GDM1 (cell line): Measurements from ENCODE around the gene ME1.
"Not testable (repeated sequence)": the region's sequence is repeated elsewhere in the genome, so short reads cannot be mapped to it uniquely, and the experiment has no call there.

ENCODE experiments used
- DNase-seq: peaks from one replicate; lab custom pipeline; 2025; lab: John Stamatoyannopoulos, UW

The ME1 gene

DNA sequence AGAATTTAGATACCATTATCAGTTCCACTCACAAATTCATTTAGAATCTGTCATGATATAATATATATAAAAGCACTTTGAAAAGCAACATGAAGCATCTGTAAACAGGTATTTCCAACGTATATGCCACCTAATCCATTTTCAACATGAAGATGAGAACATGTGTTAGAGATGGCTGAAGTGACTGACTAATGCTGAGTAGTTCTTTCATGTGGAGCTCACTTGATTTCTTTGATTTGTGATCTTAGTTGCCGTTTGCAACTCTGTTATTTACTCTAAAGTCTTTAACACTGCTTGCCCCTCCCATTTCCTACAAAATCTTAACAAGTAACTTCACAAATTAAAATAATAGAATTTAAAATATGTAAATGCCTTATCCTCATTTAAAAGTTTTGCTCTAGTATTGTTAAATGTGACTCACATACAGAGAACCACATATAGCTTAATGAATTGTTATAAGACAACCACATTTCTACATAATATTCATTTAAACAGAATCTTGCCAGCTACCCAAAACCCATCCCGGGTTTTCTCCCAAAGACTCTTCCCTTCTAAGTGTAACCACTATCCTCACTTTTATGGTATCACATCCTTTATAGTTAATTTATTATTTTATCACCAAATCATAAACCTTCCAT lies 78.3 kb downstream of the ME1 start:
- no peak for DNase-seq

DNA sequence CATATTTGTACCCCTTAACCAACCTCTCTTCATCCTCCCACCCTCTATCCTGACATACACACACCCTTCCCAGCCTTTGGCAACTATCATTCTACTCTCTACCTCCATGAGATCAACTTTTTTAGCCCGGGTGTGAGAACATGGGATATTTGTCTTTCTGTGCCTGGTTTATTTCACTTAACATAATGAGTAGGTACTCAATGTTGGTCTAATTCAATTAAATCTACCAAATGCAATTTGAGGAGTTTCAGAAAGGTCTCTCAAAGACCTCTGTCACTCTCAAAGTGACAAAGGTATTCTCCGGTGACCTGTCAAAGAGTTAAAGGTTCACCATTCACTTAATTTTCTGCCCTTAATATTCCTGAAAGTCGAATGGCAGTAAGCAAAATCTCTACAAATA lies 87.7 kb downstream of the ME1 start:
- DNase-seq: no peak

DNA sequence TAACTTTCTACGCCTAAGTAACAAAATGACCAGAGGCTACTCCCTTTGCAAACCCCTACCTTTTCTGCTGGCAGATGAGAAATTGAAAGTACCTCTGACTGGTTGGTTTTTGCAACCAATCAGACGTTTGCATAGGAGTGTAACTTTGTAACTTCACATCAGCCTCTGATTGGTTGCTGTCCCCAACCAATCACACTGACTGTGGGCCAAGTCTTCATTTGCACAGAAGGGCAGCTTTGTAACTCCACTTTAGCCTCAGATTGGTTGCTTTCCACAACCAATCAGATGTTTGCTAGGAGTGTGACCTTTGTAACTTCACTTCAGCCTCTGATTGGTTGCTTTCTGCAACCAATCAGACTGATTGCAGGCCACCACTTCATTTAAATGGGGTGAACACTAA lies 89.1 kb downstream of the ME1 start:
- no peak for DNase-seq

DNA sequence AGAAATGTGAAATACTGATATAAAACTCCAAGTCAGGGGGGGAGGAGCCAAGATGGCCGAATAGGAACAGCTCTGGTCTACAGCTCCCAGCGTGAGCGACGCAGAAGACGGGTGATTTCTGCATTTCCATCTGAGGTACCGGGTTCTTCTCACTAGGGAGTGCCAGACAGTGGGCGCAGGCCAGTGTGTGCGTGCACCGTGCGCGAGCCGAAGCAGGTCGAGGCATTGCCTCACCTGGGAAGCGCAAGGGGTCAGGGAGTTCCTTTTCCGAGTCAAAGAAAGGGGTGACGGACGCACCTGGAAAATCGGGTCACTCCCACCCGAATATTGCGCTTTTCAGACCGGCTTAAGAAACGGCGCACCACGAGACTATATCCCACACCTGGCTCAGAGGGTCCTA lies 96.9 kb downstream of the ME1 start:
- not testable (repeated sequence) for DNase-seq

DNA sequence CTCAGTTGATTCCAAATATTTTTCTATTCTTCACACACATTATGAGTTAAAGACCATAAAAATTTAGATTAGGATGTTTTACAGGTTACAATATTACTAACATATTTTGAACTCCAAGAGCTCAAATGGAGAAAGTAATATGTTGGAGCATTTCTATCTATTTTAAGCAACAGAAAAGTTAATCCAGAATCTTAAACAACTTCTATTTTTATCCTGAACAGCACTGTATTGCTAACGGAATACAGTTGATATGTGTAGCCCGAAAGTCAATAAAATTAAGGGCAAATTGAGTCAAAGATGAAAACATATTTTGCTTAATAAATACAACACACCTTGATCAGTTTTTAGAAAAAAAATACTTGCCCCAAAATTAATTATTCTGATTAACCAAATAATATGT lies 97.4 kb downstream of the ME1 start:
- no peak for DNase-seq

DNA sequence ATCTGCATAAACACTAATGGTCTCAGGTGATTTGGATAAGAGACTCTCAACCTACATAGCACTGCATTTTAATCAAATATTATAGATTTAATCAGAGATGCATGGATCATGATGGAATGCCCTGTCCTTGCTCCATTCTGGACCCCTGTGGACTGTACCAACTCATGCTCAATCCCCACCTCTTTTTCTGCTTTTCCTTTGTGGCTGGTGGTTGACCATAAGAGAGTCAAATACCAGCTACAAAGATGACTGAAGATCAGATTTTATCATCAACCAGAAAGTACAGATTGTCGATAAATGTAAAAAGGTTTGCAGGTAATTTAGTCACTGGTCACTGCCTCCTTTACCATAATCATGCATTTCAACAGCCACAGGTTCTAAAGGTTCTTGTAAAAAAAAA lies 116.2 kb downstream of the ME1 start:
- no peak for DNase-seq

DNA sequence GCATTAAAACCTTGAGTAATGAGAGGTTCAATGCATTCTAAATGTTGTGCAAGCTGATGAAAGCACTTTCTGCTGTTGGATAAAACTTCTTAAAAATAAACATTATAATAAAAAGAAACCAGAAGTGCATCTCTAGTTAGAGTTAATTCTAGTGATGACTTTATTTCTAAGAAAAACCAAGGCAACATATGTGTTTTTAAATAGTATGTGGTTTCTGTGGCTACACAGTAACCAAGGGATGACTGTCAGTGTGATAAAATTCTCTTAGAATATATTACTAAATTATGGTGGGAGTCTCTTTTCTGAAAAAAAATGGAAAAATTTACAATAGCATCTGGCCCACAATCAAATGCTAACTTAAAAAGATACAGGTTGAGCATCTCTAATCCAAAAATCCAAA lies 117.0 kb downstream of the ME1 start:
- no peak for DNase-seq

DNA sequence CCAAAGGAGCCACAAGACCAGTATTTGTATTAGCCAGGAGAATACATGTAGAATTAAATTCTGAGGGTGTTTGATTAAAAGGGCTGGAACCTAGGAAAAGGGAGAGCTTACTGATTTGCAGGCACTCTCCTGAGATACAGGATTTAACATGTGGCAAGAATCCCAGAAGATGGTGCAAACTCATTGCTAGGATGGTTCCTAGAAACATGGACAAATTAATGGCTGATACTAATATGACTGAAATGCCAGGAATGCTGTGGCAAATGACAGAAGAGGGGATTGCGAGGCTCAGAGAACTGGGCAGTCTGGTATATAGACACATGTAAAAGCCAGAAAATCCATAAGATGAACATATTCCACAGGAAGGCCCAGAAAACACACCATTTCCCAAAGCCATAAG lies 119.6 kb downstream of the ME1 start:
- no peak for DNase-seq

DNA sequence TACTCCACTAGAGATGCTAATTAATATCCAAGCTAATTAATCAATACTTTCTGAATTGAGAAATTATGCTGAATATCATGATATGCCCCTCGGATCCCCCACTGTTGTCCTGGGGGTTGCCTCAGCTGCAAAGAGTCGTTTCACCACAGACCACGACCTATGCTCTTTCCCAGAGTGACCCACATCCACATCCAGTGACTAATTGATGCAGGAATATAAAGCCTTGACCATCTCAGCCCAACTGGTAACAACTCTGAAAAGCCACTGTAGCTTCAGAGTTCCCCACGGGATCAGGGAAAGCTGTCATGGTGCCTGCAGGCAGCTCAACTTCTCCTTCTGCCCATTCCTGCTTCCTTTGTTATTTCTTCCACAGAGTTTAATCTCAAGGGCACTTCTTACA lies 120.8 kb downstream of the ME1 start:
- no peak for DNase-seq

DNA sequence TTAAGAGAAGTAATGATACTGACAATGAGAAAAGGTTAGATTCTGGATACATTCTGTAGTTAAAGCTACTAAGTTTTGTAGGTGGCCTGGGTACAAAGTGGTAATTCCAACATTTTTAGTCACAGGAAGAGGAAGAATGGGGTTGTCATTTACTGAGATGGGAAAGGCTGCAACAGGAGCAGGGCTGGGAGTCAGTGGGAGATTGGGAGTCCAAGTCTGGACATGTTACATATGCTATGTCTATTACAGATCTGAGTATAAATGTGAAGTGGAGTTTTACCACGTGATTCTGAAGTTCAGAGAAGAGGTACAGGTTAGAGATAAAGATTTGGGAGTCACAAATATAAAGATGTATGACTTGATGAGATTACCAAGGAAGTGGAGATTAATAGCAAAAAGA lies 121.5 kb downstream of the ME1 start:
- no peak for DNase-seq

DNA sequence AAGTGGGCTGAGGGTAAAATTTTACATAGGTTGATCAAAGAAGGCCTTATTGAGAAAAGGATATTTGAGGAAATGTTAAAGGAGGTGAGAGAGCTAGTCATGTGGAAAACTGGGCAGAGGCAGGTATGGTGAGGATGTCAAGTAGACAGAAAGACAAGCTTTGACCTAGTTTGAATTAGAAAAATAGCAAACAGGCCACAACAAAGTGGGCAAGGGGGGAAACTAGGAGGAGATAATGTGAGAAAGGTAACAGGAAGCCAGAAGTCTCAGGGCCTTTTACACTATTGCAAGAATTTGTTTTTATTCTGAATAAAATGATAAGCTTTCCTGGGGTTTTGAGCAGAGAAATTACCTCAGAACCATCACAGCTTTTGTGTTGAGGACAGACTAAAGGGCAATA lies 122.0 kb downstream of the ME1 start:
- DNase-seq: no peak

DNA sequence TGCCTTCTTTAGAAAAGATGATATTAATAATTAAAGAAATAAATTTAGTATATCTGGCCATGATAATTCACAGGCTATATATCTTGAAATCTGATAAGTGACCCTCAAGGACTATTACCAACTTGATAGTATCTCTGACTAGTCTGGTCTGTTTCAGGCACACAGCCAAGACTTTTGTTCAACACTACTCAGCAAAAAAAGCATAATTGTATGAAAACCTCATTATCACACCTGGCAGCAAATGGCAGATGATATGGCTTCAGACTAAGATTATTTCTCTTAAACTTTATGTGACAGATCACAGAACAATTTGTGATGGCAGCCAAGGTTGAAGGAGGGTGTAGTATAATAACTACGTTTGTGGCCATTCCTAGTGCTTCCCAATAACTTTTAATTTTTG lies 123.0 kb downstream of the ME1 start:
- DNase-seq: no peak

DNA sequence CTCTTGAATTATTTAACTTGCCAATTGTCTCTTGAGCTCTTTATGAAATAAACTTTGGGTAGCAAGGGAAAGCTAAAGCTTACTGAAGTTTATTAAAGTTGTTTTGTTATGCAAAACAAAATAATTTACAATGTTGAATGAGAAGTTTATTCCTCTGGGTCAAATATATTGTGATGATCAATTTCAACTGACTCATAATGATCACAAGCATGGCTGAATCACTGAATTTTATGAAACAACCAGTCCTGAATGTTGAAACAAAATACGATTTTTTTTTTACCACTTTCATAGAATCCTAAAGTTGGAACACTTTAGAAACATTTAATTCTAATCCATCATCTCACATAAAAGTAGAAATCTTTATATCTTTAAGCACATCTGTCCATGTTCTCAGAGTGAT lies 127.4 kb downstream of the ME1 start:
- no peak for DNase-seq

DNA sequence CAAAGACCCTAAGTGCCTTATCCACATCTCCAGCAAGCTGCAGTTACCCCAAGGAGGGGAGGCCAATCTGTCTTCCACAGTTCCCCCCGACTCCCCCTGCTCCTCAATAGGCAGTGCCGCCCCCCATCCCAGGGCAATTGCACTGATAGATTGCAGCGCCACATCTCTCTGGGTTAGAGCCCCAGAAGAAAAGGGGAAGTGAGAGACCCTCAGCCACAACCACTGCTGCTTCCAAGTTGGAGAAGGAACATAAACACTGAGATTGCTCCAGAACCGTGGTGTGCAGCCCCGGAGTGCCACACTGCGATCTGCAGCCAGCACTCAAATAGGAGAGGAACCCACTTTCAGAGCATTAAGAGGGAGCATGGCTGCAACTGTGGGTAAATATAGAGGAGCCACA lies 136.2 kb downstream of the ME1 start:
- no peak for DNase-seq

DNA sequence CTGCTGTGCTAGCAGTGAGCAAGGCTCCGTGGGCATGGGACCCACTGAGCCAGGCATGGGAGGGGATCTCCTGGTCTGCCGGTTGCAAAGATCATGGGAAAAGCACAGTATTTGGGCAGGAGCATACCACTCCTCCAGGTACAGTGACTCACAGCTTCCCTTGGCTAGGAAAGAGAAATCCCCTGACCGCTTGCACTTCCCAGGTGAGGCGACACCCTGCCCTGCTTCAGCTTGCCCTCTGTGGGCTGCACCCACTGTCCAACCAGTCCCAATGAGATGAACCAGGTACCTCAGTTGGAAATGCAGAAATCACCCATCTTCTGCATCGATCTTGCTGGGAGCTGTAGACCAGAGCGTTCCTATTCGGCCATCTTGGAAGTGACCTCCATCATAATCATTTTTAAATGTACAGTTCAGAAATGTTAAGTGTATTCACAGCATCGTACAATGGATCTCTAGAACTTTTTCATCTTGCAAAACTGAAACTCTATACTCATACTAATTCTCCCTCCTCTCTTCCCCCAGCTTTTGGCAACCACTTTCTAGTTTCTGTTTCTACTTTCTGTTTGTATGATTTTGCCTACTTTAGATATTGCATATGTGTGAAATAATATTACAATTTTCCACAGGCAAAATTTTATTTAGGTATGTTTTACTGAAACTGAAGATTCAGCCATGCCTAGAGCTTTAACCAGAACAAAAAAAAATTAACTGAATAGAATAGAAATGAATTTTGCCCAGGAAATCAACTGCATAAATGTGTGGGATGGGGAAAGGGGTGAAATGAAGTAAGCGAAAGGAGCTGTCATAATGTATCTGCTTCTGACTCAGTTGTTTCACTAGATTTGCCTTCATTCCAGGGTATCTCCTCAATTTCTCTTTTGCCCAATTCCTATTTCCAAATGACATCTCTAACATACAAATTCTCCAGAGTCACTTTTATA lies 137.7 kb downstream of the ME1 start:
- no peak for DNase-seq

DNA sequence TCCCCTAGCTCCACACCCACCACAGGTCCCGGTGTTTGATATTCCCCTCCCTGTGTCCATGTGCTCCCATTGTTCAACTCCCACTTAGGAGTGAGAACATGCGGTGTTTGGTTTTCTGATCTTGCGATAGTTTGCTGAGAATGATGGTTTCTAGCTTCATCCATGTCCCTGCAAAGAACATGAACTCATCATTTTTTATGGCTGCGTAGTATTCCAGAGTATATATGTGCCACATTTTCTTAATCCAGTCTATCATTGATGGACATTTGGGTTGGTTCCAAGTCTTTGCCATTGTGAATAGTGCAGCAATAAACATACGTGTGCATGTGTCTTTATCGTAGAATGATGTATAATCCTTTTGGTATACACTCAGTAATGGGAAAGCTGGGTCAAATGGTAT lies 143.6 kb downstream of the ME1 start:
- not testable (repeated sequence) for DNase-seq

DNA sequence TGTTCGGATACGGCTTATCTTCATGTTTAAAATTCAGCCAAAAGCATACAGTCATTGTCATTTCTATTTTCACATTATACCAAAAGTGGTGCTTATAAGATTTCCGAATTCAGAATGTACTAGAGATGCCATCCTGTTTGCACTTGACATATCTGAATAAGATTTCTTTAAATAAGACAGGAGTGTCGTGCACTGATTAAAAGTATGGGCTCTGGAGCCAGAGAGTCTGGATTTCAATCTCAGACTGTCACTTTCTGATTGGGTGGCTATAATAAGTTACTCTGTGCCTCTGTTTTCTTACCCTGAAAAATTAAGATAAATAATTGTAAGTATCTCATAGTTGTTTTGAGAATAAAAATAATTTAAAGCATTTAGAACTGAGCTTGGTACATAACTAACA lies 144.9 kb downstream of the ME1 start:
- no peak for DNase-seq

DNA sequence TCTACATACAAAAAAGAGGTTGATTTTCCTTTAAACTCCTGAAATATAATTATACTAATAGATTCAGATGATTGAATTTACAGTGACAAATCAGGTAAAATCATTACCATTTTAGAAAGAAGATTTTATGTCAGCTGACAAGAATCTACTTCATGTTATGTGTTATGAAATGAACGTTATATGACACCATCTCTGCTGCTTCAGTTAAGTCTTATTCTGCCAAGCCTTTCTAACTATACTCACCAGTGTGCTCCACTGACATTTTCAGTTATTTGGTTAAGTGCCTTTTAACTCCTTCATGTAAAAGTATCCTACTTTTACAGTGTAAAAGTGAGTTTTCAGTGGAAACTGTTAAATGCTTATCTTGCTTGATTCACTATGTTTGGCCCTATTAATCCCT lies 157.3 kb downstream of the ME1 start:
- no peak for DNase-seq

DNA sequence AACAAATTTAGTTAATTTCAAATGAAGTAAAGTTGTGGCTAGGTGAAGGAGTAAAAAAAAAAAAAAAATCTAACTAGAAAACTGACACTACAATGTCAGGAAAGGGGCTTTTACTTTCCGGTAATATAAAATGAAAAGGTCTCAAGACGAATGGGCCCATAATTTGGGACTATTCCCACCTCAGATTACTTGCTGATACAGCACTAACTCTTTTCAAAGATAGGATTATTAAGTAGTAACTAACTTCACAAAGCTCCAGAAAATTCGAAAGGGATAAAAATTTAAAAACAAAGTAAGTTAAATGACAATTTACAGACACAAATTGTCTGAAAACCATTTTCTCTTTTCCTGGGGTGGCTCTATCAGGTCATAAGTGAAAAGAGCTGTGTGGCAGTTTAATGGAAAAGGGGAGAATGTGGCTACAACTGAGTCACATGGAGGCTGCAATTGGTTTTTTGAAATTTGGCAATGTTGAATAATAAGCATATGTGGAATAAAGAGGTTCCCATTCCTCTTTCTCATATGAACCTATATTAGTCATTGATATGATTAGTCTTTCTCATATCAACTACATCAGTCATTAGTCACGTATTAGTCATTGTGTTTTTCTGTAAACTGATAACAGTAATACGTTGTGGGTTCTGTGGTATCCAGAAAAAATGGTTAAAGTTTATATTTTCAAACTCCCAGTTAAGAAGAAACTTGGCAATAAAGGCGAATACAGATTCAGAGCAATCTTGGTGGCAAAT lies 159.7 kb downstream of the ME1 start:
- no peak for DNase-seq

DNA sequence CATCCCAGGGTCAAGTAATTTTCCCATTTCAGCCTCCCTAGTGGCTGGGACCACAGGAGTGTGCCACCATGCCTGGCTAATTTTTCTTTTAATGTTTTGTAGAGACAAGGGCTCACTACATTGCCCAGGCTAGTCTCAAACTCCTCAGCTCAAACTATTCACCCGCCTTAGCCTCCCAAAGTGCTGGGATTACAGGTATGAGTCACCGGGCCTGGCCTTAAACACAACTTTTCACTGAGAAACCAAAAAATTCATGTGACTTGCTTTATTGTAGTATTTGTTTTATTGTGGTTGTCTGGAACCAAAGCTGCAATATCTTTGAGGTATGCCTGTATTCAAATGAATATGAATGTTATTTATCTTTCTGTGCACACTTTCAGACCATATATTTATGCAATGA lies 165.5 kb downstream of the ME1 start:
- DNase-seq: no peak

DNA sequence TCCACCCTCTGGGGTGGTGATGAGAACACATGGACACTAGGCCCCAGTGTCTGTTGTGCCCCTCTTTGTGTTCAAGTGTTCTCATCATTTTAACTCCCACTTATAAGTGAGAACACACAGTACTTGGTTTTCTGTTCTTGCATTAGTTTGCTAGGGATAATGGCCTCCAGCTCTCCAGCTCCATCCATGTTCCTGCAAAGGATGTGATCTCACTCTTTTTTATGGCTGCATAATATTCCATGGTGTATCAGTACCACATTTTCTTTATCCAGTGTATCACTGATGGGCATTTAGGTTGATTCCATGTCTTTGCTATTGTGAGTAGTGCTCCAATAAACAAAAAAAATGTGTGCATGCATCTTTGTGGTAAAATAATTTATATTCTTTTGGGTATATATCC lies 170.3 kb downstream of the ME1 start:
- no peak for DNase-seq

DNA sequence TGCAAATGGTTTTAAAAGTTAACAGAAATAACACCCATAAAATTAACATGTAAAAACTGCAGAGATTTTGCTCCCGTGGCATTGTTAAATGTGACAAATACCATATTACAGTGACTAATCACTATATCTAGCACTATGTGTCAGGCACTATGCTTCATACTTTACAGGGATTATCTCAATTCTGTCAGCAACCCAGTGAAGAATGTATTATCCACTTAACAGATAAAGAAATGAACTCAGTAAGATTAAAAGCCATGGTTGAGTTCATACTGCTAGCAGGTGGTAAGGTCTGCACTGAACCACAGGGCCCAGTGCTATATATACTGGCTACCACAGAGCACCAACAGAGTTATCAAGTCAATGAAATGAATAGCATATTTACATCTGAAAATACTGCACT lies 172.3 kb downstream of the ME1 start:
- no peak for DNase-seq

DNA sequence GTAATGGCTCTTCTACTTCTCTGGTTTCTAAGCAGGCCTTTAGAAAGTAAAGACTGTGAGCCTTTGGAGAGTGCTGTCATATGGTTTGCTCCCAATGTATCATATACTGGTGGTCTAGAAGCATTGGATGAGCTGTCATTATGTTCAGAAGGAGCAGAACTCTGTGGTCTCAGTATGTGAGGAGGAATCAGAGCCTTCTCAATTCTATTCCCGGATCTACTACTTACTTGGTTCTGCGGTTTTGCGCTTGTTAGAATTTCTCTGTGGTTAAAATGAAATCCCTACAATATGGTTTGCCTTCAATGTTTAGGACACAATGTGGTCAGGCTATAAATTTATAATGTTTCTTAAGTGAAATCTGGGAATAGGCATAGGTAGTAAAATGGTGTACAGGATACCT lies 173.1 kb downstream of the ME1 start:
- DNase-seq: no peak
